T-helper 22 cell (primary cell): Measurements from ENCODE around the gene ATP6V1G2.
"Not testable (repeated sequence)": the region's sequence is repeated elsewhere in the genome, so short reads cannot be mapped to it uniquely, and the experiment has no call there.

ENCODE experiments used
- DNase-seq: peaks from one replicate; pipeline ENCODE4 v3.0.0-alpha.2; 2020; ENCODE audit warnings: low read depth

The ATP6V1G2 gene

DNA sequence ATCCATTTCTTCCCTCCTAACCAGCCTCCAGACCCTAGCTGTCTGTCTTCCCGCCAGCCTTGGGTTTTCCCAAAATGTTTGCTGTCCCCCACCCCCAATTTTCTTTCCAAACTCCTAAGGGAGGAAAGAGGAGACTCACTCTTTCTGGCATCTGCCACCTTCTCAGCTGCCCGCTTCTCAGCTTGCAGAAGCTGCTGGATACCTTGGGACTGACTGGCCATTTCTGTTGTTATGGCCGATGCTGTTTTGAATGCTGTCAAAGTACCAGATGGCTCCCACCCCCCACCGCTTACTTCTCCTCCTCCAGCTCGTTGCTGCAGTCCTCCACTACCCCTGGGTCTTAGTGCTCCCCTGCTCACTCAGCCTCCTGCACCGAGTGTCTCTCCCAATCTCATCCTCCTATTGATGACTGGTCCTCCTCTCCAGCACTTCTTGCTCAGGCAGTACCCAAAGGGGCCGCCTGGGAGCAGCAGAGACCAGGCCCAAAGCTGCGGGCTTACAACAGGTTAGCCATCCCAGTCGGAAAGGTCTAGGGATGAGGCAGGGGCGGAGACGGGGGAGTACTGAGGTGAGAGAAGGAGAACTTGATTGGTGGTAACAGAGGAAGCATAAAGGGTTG lies at the start of gene ATP6V1G2:
ATP6V1G2 (minus strand) TSS at position 270 of the 619 bp plus-strand sequence; CDS start at position 221, 49 bp downstream.
- peak; percentile 70 for DNase-seq

DNA sequence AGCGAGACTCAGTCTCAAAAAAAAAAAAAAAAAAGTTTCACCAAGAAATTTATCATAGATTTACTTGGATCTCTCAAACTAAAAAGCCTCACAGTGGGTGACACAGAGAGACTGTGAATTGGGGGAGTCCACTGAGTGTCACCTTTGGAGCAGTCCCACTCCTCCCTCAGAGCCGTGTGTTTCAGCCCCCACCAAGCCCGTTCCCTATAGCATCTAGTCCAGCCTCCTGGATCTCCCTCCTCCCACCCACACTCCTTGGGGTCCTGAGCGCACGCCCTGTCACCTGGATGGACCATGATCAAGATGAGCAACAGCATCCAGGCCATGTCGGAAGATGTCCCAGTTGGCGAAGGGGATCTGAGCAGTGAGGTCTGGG lies 46.0 kb upstream of the ATP6V1G2 start:
- no peak for DNase-seq

DNA sequence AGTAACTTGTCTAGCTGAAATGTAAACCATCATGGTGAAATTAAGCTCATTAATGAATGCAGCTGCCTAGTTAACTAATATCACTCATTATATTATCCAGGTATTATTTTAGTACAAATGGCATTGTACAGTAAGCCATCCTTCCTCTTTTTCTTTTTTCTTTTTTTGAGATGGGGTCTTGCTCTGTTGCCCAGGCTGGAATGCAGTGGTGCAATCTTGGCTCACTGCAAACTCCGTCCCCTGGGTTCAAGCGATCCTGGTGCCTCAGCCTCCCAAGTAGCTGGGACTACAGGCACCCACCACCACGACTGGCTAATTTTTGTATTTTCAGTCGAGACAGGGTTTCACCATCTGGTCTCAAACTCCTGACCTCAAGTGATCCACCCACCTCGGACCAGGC lies 44.3 kb upstream of the ATP6V1G2 start:
- not testable (repeated sequence) for DNase-seq

DNA sequence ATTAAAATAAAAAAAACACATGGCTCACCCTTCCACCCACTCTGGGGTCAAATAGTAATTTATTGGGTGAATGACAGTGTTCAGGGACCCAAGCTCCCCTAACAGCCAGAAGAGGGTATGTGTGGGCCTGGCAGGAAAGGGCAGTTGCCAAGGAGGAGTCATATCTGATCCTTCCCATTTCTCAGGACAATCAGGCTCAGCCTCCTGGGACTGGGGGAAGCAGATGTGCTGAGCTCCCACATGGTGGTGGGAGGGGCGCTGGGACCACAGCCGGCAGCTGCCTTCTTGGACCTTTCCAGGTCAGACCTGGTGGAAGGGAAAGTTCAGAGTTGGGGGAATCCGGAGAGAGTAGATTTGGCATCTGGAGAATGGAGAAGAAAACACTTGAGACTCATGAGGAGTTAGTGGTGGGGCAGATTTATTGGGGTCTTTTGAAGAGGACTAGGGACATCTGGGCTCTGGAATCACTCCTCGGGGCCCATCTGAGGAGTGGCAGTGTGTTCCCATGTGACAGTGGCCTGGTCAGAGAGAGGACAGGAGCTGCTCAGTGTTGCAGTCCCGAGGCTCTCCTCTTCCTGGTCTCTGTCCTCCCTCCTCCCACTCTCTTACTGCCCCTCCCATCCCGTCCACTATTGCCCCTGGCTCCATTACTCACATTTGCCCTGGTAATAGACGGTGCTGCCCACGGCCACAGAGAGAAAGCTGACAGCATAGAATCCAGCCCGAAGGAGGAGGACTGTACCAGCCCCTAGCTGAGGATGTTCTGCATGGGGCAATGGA lies 42.7 kb upstream of the ATP6V1G2 start:
- no peak for DNase-seq

DNA sequence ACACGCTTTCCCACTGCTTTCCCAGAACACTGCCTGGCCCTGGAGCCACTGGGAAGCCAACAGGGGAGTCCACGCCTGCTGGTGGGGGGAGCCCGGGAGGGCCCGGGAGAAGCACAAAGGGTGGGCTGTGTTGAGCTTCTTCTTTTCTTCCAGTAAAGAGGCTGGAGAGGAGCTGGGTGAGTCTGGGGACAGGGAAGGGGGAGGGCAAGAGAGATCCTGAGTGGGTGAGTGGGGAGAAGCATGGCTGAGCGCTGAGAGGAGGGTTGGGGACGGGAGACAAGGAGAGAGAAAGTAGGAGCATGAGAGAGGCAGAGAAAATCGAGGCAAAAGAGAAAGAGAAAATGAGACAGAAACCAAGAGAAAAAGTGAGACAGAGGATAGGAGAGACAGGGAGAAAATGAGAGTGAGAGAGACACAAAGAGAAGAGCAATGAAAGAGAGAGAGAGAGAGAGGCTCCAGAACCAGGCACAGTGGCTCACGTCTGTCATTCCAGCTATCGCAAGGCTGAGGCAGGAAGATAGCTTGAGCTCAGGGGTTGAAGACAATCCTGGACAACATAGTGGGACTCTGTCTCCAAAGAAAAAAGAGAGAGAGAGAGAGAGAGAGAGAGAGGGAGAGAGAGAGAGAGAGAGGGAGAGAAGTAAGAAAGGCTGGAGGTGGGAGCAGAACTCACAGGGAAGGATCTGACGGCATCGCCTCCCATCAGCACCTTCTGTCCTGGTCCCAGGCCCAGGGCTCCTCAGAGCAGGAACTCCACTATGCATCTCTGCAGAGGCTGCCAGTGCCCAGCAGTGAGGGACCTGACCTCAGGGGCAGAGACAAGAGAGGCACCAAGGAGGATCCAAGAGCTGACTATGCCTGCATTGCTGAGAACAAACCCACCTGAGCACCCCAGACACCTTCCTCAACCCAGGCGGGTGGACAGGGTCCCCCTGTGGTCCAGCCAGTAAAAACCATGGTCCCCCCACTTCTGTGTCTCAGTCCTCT lies 41.7 kb upstream of the ATP6V1G2 start:
- DNase-seq: no peak

DNA sequence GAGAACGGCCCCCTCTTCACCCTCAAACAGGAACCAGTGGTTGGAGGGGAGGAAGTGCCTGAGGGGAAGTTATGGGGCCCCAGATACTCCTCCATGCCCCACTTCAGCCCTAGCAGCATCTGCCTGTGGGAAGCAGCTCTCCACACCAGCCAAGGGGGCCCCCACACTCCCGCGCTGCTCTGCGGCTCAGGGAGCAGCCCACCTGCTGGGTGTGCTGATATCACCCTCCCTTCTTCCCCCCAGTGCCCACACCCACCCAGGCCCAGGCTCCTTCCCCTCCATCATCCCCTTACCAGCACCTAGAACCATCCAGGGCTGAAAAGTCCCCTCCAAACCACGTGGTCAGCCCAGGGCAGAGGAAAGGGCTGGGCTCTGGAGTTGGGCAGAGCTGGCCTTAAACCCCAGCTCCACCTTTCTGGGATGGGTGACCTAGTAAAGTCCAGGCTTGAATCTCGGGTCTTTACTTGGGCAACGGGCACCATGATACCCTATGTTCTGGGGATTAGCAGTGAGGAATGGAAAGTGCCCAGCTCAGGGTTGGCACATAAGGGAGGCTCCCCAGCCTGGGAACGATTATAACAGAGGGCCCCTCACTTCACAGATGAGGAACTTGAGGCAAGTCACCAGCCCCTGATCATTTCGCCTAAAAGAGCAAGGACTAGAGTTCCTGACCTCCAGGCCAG lies 40.3 kb upstream of the ATP6V1G2 start:
- no peak for DNase-seq

DNA sequence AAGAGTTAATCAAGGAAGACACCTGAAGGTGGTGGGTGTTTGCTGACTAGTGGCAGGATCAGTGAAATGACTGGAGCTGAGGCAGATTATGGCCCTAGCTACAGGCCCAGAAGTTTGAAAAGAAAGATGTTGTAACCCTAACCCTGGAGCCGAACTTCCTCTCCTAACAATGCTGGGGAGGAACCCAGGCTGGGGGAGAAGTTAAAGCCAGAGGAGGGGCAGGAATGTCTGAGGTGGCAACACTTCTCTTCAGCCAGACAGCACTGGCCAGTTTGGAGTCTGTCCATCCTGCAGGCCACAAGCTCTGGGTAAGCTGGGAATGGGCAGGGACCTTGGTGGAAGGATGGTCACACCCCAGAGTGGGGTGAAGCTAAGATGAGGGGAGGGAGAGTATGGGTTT lies 39.6 kb upstream of the ATP6V1G2 start, which contains the start of gene LST1:
LST1 (plus strand) TSS at position 270 of the 400 bp plus-strand sequence. CDS start 1,023 bp downstream, outside the sequence.
- no peak for DNase-seq

DNA sequence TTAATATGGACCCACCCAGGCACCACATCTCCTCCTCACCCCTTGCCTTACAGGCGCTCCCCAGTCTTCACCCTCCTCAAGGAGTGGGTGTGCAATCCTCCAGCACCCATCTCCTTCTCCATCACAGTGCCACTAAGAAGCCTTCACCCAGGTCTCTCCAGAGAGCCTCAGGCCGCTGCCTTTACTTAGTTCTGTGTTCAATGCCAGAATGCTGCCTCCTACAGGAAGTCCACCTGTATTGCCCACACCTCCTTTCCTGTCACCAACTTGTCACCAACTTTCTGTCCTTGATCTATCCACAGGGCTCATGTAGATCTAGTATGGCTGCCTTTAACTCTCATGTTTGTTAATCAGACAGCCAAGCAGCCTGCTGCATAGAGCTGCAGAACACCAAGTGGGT lies 39.1 kb upstream of the ATP6V1G2 start:
- no peak for DNase-seq

DNA sequence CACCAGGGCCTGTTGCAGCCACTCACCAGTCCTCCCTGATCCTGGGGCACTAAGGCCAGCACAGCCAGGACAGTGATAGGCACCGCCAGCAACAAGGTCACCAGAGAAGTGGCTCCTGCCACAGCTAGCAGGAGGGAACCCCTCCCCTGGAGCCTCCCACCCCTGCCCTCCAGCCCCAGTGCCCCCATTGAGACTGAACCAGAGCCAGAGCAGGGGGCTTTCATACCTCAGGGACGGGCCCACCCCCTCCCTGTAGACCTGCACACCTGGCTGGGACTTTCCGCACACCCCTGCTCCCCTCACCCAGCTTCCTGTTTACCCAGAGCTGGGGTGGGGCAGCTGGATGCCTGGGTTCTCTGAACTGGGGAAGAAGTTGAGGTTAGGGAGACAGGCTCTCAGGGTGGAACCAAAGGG lies 35.8 kb upstream of the ATP6V1G2 start, which contains the start of gene LTB:
LTB (minus strand) TSS at position 195 of the 414 bp plus-strand sequence; CDS start at position 188, 7 bp downstream.
- peak; percentile 70 for DNase-seq

DNA sequence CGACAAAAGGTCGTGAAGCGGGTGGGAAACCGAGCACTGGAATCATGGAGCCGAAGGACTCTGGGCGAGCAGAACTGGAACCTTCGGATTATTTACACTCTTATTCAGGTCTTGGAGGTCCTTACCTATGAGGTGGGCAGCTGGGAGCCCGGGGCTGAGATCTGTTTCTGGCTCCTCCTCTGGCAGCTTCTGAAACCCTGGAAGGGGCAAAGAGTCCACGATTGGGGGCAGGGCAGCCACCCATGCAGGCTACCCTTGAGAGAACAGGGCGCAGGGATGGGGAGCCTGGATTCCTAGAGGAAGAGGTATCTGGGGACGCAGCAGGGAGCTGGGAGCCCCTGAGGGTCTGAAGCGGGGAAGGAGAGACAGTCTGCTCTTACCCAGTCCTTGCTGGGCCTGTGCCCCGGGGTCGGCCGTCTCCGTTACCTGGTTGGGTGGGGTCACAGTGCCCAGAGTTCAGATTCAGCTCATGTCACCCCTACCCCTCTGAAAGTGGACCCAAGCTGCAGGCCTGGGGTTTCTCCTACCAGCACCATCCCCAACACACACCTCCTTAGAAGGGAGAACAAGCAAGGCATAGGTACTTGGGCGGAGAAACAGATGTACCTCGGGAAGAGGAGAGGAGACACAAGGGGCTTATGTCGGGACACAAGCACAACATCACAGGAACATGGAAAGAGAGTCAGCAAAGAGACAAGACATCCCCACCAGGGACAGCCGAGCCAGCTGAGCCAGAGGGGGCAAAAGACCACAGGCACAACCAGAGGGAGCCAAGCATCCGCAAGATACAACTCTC lies 35.2 kb upstream of the ATP6V1G2 start:
- DNase-seq: no peak

DNA sequence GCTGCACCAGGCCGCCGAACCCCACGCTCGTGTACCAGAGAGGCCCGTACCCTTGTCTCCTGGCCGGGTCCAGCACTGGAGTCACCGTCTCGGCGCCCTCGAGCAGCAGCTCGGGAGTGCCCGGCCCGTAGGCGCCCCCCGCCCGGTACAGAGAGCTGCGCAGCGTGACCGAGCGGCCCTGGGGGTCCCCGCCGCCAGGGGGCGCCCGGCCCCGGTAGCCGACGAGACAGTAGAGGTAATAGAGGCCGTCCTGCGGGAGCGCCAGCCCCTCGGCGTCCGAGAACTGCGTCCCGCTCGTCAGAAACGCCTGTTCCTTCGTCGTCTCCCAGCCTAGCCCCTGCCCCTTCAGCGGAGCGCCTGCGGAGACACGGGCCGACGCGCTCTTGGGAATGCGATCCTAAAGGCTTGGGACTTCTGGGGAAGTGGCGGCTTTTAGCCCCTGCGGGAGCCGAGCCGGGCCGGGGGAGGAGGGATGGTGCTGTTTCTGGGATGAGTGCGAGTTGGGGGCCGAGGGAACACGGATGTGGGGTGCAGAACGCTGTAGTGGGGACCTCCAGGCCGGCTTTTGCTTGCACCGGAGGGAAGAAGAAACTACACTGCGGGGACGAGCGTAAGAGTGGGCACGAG lies 34.5 kb upstream of the ATP6V1G2 start:
- peak; percentile 73 for DNase-seq

DNA sequence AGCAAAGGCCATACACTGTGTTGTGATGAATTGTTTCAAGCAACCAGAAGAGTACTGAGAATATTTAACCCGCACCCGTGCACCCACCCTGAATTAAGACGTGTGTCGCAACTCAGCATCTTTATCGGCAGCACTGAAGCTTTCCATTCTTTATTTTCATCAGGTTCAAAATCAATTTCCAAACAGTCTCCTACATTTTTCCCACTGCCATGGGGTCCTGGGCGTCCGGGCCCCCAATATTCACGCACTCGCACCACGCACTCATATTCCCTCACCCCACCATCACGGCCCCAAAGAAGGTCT lies 34.0 kb upstream of the ATP6V1G2 start:
- DNase-seq: no peak

DNA sequence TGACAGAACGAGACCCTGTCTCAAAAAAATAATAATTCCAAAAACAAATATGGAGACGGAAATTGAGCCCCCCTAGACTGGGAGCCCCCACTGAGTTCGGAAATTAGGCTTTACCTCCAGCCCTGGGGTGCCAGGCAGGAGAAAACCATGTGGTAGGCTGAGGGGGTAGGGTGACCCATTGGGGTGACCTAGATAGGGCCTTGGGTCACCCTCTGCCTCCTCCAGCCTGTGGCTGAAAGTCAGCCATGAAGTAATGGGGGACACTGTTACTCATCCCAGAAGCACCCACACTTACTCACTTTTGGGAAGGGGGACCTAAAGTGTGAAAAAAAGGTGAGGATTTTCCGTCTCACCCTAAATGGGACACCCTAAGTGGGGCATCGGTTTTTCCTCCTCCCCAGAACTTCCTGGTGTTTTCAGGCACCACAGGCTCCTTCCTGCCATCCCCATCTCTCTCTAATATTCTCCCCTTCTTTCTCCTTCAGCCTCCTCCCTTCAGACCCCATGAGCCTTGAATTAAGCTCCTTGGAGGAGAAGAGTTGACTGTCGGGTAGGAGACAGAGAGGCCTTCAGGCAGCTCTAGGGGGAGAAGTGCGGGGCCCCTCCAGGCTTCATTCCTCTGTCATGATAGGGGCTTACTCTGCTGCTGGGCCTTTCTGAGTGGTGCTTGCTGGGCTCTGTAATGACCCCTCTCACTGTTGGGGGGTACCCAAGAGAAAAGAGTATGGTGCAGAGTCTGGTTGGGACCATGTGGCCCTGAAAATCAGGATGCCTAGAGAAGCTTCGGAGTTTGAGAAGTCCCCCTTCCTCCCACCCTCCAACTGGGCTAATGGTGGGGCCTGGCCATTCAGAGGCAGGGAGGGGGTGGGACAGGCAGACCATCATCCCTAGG lies 33.4 kb upstream of the ATP6V1G2 start:
- DNase-seq: no peak

DNA sequence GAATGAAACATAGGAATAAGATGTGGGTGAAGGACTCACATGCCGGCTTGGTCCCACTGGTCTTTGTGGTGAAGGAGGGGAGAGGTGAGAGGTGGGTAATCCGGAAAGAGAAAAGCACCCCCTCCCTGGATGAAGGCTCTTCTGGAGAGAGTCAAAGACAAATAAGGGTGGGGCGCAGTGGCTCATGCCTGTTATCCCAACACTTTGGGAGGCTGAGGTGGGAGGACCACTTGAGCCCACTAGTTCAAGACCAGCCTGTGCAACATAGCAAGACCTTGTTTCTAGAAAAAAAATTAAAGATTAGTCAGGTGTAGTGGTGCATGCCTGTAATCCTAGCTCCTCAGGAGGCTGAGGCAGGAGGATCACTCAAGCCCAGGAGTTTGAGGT lies 32.7 kb upstream of the ATP6V1G2 start:
- DNase-seq: no peak

DNA sequence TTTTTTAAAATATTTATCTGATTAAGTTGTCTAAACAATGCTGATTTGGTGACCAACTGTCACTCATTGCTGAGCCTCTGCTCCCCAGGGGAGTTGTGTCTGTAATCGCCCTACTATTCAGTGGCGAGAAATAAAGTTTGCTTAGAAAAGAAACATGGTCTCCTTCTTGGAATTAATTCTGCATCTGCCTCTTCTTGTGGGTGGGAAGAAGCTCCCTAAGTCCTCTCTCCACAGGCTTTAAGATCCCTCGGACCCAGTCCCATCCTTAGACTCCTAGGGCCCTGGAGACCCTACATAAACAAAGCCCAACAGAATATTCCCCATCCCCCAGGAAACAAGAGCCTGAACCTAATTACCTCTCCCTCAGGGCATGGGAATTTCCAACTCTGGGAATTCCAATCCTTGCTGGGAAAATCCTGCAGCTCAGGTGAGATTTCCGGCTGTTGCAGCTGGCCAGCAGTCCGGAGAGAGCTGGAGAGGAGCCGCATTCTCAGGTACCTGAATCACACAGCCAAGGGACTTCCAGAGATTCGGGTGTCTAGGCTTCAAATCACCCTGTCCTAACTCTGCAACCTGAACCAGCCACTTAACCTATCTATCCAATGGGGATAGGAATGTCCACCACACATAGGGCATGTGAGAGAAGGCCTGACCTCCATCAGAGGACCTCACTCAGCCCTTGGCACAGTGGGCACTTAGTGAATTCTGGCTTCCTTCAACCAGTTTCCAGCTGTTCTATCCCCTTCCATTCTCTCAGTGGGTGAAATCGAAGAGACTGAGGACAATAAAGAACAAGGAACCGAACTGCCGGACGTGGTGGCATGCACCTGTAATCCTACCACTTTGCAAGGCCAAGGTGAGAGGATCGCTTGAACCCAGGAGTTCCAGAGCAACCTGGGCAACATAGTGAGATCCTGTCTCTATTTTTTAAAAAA lies 32.0 kb upstream of the ATP6V1G2 start:
- no peak for DNase-seq

DNA sequence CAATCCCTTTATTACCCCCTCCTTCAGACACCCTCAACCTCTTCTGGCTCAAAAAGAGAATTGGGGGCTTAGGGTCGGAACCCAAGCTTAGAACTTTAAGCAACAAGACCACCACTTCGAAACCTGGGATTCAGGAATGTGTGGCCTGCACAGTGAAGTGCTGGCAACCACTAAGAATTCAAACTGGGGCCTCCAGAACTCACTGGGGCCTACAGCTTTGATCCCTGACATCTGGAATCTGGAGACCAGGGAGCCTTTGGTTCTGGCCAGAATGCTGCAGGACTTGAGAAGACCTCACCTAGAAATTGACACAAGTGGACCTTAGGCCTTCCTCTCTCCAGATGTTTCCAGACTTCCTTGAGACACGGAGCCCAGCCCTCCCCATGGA lies 31.2 kb upstream of the ATP6V1G2 start:
- DNase-seq: no peak

DNA sequence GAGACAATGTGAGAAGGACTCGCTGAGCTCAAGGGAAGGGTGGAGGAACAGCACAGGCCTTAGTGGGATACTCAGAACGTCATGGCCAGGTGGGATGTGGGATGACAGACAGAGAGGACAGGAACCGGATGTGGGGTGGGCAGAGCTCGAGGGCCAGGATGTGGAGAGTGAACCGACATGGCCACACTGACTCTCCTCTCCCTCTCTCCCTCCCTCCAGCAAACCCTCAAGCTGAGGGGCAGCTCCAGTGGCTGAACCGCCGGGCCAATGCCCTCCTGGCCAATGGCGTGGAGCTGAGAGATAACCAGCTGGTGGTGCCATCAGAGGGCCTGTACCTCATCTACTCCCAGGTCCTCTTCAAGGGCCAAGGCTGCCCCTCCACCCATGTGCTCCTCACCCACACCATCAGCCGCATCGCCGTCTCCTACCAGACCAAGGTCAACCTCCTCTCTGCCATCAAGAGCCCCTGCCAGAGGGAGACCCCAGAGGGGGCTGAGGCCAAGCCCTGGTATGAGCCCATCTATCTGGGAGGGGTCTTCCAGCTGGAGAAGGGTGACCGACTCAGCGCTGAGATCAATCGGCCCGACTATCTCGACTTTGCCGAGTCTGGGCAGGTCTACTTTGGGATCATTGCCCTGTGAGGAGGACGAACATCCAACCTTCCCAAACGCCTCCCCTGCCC lies 30.6 kb upstream of the ATP6V1G2 start:
- DNase-seq: peak; percentile 48
